ENCODE data around the gene C3orf20. TPM values are rescaled to one million over a fixed set of nuclear protein-coding genes. Genes with fewer than 3 reads are reported as not detected.

Gene C3orf20
- polyA plus RNA-seq, 3 donors: 0.30 to 0.34 (median 0.32) TPM

GRCh38 chr3:14768182-14768790 is 93.3 kb downstream of the C3orf20 start:
- no peak for DNase-seq (ENCODE audit: extremely low read depth in 1 of 11, low read depth in 9 of 11, low spot score in 4 of 11)

- DNase-seq (ENCODE audit: extremely low read depth in 1 of 11, low read depth in 9 of 11, low spot score in 4 of 11): no peak
Observed at GRCh38 chr3:14768881-14769280, 93.9 kb downstream of the C3orf20 start.

GRCh38 chr3:14769544-14770325 is 94.8 kb downstream of the C3orf20 start:
- DNase-seq (ENCODE audit: extremely low read depth in 1 of 11, low read depth in 9 of 11, low spot score in 4 of 11): no peak

GRCh38 chr3:14770591-14770990 is 95.7 kb downstream of the C3orf20 start:
- no peak for DNase-seq (ENCODE audit: extremely low read depth in 1 of 11, low read depth in 9 of 11, low spot score in 4 of 11)

- DNase-seq (ENCODE audit: extremely low read depth in 1 of 11, low read depth in 9 of 11, low spot score in 4 of 11): no peak
Observed at GRCh38 chr3:14771593-14772497, 96.9 kb downstream of the C3orf20 start.

- DNase-seq (ENCODE audit: extremely low read depth in 1 of 11, low read depth in 9 of 11, low spot score in 4 of 11): no peak
Observed at GRCh38 chr3:14772533-14773138, 97.7 kb downstream of the C3orf20 start.

GRCh38 chr3:14773281-14773680 is 98.3 kb downstream of the C3orf20 start:
- DNase-seq (ENCODE audit: extremely low read depth in 1 of 11, low read depth in 9 of 11, low spot score in 4 of 11): no peak

GRCh38 chr3:14773691-14774128 is 98.8 kb downstream of the C3orf20 start:
- DNase-seq (ENCODE audit: extremely low read depth in 1 of 11, low read depth in 9 of 11, low spot score in 4 of 11): no peak

GRCh38 chr3:14774431-14774830 is 99.5 kb downstream of the C3orf20 start:
- no peak for DNase-seq (ENCODE audit: extremely low read depth in 1 of 11, low read depth in 9 of 11, low spot score in 4 of 11)

GRCh38 chr3:14775011-14775410 is 100.1 kb downstream of the C3orf20 start:
- no peak for DNase-seq (ENCODE audit: extremely low read depth in 1 of 11, low read depth in 9 of 11, low spot score in 4 of 11)

GRCh38 chr3:14775563-14775962 is 100.6 kb downstream of the C3orf20 start:
- DNase-seq (ENCODE audit: extremely low read depth in 1 of 11, low read depth in 9 of 11, low spot score in 4 of 11): no peak

GRCh38 chr3:14779069-14779685 is 104.2 kb downstream of the C3orf20 start:
- DNase-seq (ENCODE audit: extremely low read depth in 1 of 11, low read depth in 9 of 11, low spot score in 4 of 11): no peak

GRCh38 chr3:14780927-14781507 is 106.1 kb downstream of the C3orf20 start:
- DNase-seq (ENCODE audit: extremely low read depth in 1 of 11, low read depth in 9 of 11, low spot score in 4 of 11): peak in 1 of 11 donors; percentile 26

GRCh38 chr3:14783480-14784086 is 108.6 kb downstream of the C3orf20 start:
- no peak for DNase-seq (ENCODE audit: extremely low read depth in 1 of 11, low read depth in 9 of 11, low spot score in 4 of 11)

- peak in 1 of 11 donors; percentile 46 for DNase-seq (ENCODE audit: extremely low read depth in 1 of 11, low read depth in 9 of 11, low spot score in 4 of 11)
Observed at GRCh38 chr3:14784087-14784681, 109.2 kb downstream of the C3orf20 start.

- no peak for DNase-seq (ENCODE audit: extremely low read depth in 1 of 11, low read depth in 9 of 11, low spot score in 4 of 11)
Observed at GRCh38 chr3:14785207-14786155, 110.5 kb downstream of the C3orf20 start.

- no peak for DNase-seq (ENCODE audit: extremely low read depth in 1 of 11, low read depth in 9 of 11, low spot score in 4 of 11)
Observed at GRCh38 chr3:14786369-14786768, 111.4 kb downstream of the C3orf20 start.
